Measurements from ENCODE around the gene UMAD1.
A peak's percentile ranks its signal among the peaks of the same experiment; 100 is the strongest.

The UMAD1 gene

DNA sequence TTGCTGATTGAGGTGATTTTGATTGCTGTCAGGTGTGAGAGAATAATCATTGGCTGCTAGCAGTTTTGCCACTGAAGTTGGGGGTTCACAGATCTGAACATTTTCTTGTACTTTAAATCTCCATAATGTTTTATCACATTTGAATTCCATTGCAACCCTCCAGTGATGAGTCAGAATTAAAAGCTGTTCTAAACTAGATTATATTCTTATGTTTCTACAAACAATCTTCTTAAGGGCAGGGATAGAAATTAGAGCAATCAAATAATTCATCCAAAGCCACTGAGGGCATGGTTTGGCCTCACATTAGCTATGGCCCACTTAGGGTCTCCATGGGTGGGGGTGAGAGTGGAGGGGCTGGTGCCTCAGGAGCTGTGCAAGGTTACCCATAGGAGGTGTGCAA is 130.9 kb downstream of the UMAD1 start:
- Mint-ChIP-seq H3K4me3 (no peak overlapping the region), H3K9me3 (no peaks in the 10 kb centered on the region), H3K27me3 (no peaks in the 10 kb centered on the region), H3K27ac (no peak overlapping the region), H3K4me1 (peaks cover 35% of the 10 kb centered on the region), H3K36me3 (peaks cover 7% of the 10 kb centered on the region)
- ATAC-seq: no peak

DNA sequence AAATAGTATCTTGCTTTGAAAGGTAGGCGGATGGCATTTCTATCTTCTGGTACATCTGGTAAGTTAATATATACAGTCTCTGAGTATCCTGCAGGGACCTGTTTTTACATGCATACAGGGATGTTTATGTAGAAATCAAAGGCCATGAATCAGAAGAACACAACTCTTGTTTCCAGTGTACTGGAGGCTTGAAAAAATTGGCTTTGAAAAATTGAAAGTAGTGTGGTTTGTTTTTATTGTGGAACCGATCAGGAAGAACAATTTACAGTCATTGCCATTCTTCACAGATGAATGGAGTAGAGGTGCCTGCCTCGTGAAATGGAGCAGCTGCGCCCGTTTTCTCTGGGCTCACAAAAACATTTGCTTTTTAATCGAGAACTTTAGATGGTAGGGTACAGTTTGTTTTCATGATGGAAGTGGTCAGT is 131.9 kb downstream of the UMAD1 start:
- Mint-ChIP-seq H3K27ac (peak overlapping the region; percentile 57), H3K9me3 (no peaks in the 10 kb centered on the region), H3K4me1 (peaks cover 35% of the 10 kb centered on the region), H3K36me3 (peaks cover 7% of the 10 kb centered on the region), H3K27me3 (no peaks in the 10 kb centered on the region), H3K4me3 (peak overlapping the region; percentile 64)
- peak; percentile 71 for ATAC-seq

DNA sequence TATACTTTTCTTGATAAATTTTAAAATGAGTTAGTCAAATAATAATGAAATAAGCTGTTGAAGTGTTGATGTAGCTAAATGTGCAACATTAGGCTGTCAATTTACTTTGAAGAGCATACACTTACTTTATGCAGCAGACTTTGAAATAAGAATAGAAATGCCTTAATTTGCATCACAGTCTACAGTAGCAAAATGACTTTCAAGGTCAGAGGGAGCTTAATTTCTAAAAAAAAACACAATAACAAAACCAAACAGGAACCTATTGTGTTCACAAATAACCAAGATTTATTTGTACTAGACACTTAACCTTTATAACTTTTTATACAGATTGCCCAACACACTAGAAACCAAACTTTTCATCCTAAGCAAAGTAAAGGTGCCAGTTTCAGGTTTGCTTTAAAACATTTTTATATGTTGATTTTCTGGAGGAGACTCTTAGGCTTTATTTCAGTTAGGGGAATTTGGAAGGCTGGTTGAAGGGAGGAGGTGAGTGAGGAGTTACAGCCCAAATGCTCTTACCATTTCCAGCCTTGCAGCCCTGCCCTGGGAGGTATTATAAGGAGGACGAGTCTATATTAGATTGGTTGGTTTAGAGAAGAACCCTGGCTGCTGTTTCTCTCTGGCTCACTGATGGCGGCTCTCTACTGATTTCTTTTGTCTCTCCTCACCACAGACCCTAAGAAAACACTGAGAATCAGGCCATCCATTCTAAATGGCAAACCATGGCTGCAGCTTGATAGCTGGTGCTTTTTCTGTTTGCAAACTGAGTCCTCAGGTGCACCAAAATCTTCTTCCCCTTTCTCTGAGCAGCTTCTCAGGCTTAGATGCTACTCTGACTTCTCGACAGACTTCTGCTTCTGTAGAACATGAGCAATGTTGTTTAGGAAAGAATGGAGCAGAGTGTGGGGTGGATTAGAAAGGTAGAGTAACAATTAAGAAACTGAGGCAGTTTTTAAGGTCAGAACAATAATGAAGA is 133.1 kb downstream of the UMAD1 start:
- H3K36me3 Mint-ChIP-seq: peaks cover 13% of the 10 kb centered on the region
- no peaks in the 10 kb centered on the region for H3K27me3 Mint-ChIP-seq
- peaks cover 2% of the 10 kb centered on the region for H3K9me3 Mint-ChIP-seq
- H3K4me3 Mint-ChIP-seq: peak overlapping the region; percentile 24
- H3K4me1 Mint-ChIP-seq: peaks cover 35% of the 10 kb centered on the region
- peak overlapping the region; percentile 57 for H3K27ac Mint-ChIP-seq
- peak; percentile 79 for ATAC-seq

DNA sequence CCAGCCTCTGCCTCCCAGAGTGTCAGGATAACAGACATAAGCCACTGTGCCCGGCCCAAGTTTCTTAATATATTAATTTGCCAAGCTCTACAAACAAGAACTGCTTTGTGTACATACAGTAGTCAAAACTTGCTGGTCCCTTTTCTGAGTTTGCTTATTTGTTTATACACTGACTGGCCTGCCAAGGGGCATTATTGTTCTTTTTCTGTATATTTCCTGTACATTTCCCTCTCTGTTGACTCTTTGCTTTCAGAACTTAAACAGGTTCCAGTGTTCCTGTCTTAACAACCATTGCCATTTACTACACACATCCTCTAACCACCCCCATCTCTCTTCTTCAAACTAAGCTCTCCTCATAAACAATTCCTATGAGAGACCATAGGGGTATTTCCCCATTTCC is 139.3 kb downstream of the UMAD1 start:
- peaks cover 6% of the 10 kb centered on the region for H3K36me3 Mint-ChIP-seq
- H3K4me1 Mint-ChIP-seq: peaks cover 13% of the 10 kb centered on the region
- H3K27me3 Mint-ChIP-seq: no peaks in the 10 kb centered on the region
- no peak overlapping the region for H3K27ac Mint-ChIP-seq
- no peak for ATAC-seq
- no peak overlapping the region for H3K4me3 Mint-ChIP-seq
- peaks cover 2% of the 10 kb centered on the region for H3K9me3 Mint-ChIP-seq

DNA sequence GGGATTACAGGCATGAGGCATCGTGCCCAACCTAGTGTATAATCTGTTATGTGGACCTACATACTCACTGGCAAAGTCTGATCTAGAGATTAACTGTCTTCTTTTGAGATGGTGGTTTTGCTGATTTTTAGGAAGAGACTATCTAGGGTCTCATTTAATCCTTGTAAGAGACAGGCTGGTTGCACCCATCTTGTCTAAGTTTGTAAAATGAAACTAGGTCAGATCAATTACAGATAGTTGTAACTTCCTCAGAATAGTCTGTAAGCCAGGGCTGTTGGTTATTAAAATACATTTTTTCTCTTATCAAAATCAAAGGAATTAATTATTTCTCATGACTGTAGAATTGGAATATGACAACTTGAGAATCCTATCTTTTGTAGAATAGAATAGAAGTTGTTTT is 142.4 kb downstream of the UMAD1 start:
- peaks cover 20% of the 10 kb centered on the region for H3K4me1 Mint-ChIP-seq
- peaks cover under 1% of the 10 kb centered on the region for H3K9me3 Mint-ChIP-seq
- H3K4me3 Mint-ChIP-seq: no peak overlapping the region
- peaks cover 3% of the 10 kb centered on the region for H3K36me3 Mint-ChIP-seq
- ATAC-seq: no peak
- no peaks in the 10 kb centered on the region for H3K27me3 Mint-ChIP-seq
- no peak overlapping the region for H3K27ac Mint-ChIP-seq

DNA sequence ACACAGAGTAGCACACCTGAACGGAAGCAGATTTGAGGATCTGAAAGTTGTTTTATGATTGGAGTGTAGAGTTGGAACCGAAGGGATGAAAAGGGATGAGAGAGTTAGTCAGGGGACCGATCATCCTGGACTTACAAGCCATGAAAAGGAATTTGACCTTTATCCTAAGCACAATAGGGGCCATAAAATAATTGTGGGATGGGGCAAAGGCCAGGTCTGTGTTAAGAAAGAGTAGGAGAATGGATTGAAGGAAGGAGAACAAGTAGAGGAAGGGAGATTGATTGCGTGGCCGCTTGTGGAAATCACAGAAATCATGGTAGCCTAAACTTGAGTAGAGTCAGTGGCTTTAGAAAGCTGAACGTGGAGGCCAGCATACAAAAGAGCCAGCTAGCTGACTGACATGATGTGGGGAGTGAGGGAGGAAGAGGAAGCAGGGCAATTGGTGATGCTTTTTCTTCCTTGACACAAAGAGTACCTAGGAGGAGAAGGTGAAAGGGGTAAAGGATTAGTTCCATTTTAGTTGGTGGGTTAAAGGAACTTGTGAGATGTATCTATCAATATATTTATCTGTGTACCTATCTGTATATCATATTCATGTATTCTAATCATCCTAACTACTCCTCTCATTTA is 144.9 kb downstream of the UMAD1 start:
- no peaks in the 10 kb centered on the region for H3K36me3 Mint-ChIP-seq
- H3K27ac Mint-ChIP-seq: no peak overlapping the region
- no peaks in the 10 kb centered on the region for H3K27me3 Mint-ChIP-seq
- H3K4me3 Mint-ChIP-seq: no peak overlapping the region
- no peak for ATAC-seq
- H3K9me3 Mint-ChIP-seq: no peaks in the 10 kb centered on the region
- H3K4me1 Mint-ChIP-seq: peaks cover 12% of the 10 kb centered on the region

DNA sequence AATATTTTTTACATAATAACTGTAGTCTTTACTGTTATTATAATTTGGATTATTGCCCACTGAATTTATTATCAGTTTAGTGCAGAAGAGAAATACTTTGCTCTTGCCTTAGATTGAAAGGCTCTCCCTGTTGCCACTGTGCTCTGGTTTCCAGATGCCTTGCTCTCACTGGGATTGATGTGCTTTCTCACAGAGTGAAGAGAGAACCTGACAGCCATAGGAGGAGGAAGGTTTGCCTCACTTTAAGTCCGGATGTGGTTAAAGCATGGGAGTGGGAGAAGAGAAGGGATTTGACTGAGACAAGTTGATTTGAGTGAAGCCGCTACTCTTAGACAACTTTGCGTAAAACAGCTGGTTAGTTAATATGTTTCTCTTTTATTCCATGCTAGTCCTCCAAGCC is 146.0 kb downstream of the UMAD1 start:
- Mint-ChIP-seq H3K36me3 (peaks cover 9% of the 10 kb centered on the region), H3K4me3 (no peak overlapping the region), H3K9me3 (no peaks in the 10 kb centered on the region), H3K4me1 (peaks cover 12% of the 10 kb centered on the region), H3K27me3 (no peaks in the 10 kb centered on the region), H3K27ac (no peak overlapping the region)
- no peak for ATAC-seq

DNA sequence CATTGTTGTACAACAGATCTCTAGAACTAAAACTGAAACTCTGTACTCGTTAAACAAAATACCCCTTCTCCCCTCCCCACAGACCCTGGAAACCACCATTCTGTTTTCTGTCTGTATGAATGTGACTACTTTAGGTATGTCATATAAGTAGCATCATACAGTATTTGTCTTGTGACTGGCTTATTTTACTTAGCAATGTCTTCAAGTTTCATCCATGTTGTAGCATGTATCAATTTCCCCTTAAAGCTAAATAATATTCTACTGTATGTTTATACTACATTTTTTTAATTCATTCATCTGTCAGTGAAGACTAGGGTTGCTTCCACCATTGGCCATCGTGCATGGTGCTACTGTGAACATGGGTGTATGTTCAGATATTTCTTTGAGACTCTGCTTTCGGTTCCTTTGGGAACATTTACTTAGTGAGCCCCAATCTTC is 149.0 kb downstream of the UMAD1 start:
- Mint-ChIP-seq H3K27ac (no peak overlapping the region), H3K27me3 (no peaks in the 10 kb centered on the region), H3K9me3 (no peaks in the 10 kb centered on the region), H3K4me1 (peaks cover 12% of the 10 kb centered on the region), H3K36me3 (peaks cover 28% of the 10 kb centered on the region), H3K4me3 (no peak overlapping the region)
- ATAC-seq: no peak

DNA sequence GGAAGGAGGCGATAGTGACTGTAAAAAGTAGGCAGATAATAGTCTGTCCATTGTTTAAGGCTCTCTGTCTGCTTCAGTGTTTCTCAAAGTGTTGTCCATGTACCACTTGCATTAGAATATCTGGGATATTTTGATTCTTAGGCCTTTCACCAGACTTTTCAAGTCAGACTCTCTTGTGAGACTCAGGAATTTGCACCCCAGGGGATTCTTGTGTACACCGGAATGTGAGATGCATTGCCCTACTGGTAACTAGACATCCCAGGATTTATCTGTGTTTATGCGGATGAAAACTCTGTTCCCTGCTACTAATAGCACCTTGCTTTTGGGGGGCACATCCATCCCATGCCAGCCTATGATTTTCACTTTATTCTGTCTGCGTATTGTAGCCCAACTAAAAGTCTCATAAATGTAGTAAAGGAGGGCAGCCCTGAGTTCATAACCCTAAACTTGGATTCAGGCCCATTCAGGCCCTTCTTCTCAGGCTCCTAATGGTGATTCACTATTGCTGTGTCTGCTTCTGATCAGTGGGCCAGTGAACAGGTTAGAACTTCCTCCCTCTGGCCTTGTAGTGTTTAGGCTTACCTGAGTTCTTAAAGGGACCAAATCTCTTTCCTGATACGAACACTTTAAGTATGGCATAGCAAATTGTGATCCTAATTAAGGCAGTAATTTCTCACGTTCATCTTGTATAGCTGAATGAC is 149.6 kb downstream of the UMAD1 start:
- no peak overlapping the region for H3K4me3 Mint-ChIP-seq
- H3K27me3 Mint-ChIP-seq: no peaks in the 10 kb centered on the region
- ATAC-seq: no peak
- H3K27ac Mint-ChIP-seq: no peak overlapping the region
- H3K9me3 Mint-ChIP-seq: no peaks in the 10 kb centered on the region
- peaks cover 7% of the 10 kb centered on the region for H3K4me1 Mint-ChIP-seq
- peaks cover 34% of the 10 kb centered on the region for H3K36me3 Mint-ChIP-seq

DNA sequence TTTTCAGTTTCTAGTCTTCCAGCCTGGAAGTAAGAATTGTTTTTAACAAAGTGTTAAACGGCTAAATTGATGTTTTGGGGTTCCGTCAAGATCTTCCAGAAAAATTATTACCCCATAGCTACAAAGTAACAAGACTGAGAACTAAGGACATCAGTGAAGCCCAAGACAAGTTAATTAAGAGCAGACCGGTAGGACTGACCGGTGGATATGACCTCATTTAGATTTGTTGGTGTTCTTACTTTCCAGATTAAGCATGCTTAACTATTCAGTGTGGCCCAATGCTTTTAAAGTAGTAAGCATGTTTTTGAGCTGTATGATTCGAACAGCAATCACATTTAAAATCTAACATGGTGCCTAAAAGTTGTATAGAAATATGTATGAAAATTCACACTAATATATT is 151.0 kb downstream of the UMAD1 start:
- no peak for ATAC-seq
- Mint-ChIP-seq H3K4me1 (no peaks in the 10 kb centered on the region), H3K27me3 (no peaks in the 10 kb centered on the region), H3K4me3 (no peak overlapping the region), H3K36me3 (peaks cover 46% of the 10 kb centered on the region), H3K9me3 (no peaks in the 10 kb centered on the region), H3K27ac (no peak overlapping the region)

DNA sequence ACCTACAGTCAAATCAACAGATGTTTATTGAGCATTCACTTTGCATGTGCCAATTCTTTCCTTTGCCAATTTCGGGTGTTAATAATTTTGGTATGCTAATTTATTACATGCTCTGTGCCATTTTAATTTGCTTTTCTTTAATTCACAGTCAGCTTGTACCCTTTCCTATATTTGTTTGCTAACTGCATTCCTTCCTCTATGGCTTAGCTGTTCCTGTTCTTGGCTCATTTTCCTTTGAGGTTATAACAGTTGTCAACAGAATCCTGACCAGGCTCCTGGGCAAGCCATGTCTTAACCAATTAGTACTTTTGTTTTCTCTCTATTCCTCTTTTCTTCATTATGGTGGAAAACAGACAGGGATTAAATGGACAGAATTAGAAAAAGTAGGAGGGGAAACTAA is 151.5 kb downstream of the UMAD1 start:
- H3K4me1 Mint-ChIP-seq: no peaks in the 10 kb centered on the region
- peaks cover 2% of the 10 kb centered on the region for H3K9me3 Mint-ChIP-seq
- H3K4me3 Mint-ChIP-seq: no peak overlapping the region
- no peak overlapping the region for H3K27ac Mint-ChIP-seq
- ATAC-seq: no peak
- peaks cover 51% of the 10 kb centered on the region for H3K36me3 Mint-ChIP-seq
- no peaks in the 10 kb centered on the region for H3K27me3 Mint-ChIP-seq

DNA sequence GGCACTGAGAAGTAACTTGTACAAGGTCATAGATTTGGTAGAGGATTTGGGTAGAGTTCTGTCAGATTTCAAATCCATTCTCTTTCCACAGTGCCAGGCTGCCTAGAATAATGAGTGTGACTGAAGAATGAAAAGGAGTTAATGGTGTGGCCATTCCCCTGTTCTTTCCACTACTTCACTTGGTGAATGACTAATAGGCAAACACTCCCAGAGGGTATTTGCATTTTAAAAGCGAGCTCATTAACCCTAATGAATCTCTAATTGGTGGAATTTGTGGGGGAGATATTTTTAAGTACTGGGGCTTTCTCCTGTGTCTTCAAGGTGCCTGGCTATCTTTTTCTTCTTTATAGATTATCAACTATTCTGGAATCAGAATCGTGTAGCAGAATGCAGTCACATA is 152.7 kb downstream of the UMAD1 start:
- H3K27me3 Mint-ChIP-seq: no peaks in the 10 kb centered on the region
- H3K4me1 Mint-ChIP-seq: peaks cover 8% of the 10 kb centered on the region
- H3K36me3 Mint-ChIP-seq: peaks cover 58% of the 10 kb centered on the region
- H3K27ac Mint-ChIP-seq: no peak overlapping the region
- no peak for ATAC-seq
- H3K9me3 Mint-ChIP-seq: peaks cover 2% of the 10 kb centered on the region
- H3K4me3 Mint-ChIP-seq: no peak overlapping the region

DNA sequence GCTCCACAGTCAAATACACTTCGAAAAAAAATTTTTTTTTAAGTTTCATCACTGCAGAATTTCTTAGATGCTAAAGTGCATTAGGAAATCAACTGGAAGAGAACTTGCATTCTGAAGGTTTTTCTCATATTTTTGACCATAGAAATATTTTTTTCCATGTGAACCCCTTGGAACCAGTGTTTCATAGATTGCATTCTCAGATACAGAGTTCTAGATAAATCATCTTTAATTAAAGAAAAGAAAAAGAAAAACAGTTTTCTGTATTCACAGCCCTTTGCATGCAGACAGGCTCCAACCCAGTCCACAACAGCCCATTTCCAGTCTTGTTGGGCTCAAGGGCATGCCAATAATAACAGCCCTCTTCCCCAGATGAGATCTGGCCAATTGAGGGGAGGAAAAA is 153.4 kb downstream of the UMAD1 start:
- ATAC-seq: no peak
- Mint-ChIP-seq H3K9me3 (peaks cover 2% of the 10 kb centered on the region), H3K4me1 (peaks cover 14% of the 10 kb centered on the region), H3K36me3 (peaks cover 58% of the 10 kb centered on the region), H3K4me3 (no peak overlapping the region), H3K27me3 (no peaks in the 10 kb centered on the region), H3K27ac (no peak overlapping the region)

DNA sequence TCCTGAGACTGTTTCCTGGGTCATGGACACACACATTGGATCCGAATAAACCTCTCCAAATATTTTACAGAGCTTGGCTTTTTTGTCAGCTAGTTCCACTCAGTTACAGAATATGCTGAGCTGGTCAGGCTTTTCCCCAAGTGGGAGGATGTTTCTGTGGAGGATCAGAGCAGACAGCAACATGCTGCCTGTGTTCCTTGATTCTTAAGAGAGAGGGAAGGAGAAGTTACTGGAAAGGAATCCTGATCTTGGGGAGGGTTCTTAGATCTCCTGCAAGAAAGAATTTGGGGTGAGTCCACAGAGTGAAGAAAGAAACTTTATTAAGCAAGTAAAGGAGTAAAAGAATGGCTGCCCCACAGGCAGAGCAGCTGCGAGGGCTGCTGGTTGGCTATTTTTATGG is 154.7 kb downstream of the UMAD1 start:
- no peak for ATAC-seq
- peaks cover 14% of the 10 kb centered on the region for H3K4me1 Mint-ChIP-seq
- H3K4me3 Mint-ChIP-seq: no peak overlapping the region
- peaks cover 58% of the 10 kb centered on the region for H3K36me3 Mint-ChIP-seq
- H3K9me3 Mint-ChIP-seq: peaks cover 2% of the 10 kb centered on the region
- no peak overlapping the region for H3K27ac Mint-ChIP-seq
- no peaks in the 10 kb centered on the region for H3K27me3 Mint-ChIP-seq

DNA sequence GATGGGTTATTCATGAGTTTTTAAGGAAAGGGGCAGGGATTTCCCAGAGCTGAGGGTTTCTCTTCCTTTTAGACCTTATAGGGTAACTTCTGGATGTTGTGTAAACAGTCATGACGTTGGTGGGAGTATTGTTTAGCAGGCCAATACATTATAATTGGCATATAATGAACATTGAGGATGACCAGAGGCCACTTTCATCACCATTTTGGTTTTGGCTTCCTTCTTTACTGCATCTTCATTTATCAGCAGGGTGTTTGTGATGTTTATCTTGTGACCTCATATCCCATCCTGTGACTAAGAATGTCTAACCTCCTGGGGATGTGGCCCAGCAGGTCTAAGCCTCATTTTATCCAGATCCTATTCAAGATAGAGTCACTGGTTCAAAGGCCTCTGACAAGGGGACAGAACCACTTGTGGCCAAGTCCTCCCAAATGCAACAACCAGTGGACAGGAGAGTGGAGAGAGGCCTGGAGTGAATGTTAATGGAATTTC is 155.1 kb downstream of the UMAD1 start:
- H3K27me3 Mint-ChIP-seq: no peaks in the 10 kb centered on the region
- H3K9me3 Mint-ChIP-seq: peaks cover 2% of the 10 kb centered on the region
- H3K27ac Mint-ChIP-seq: no peak overlapping the region
- H3K4me1 Mint-ChIP-seq: peaks cover 14% of the 10 kb centered on the region
- H3K36me3 Mint-ChIP-seq: peaks cover 58% of the 10 kb centered on the region
- no peak overlapping the region for H3K4me3 Mint-ChIP-seq
- ATAC-seq: no peak

Measured in stimulated activated memory B cell treated with anti-CD40 and anti-IgM and Interleukin-4, amounts not matched to agents 10 μg/mL and 1 μg/mL and 100 μg/mL, for 72 hours (primary cell).